ENCODE measurements around the gene NTMT1. TPM values are rescaled to one million over a fixed set of nuclear protein-coding genes. Genes with fewer than 3 reads are reported as not detected.

The NTMT1 gene
- total and polyA plus RNA-seq, 10 of the 15 experiments (the other 5 are each of a cell fraction or from before 2014, with no cell fraction given), result 12.8 to 85.4 (median 39.3) TPM

GRCh38 chr9:129667850-129668249, 41.9 kb downstream of the NTMT1 start:
- ChIA-PET CTCF (no interaction called here), SMC1A (ENCODE audit: uncharacterized antibody, unreplicated experiment) (no interaction called here), POLR2A (no interaction called here), RAD21 (ENCODE audit: unreplicated experiment) (no interaction called here)
- Histone ChIP-seq H3K4me3 (no peak overlapping the region), H3K4me2 (ENCODE audit: control insufficient read depth, insufficient read depth) (no peak overlapping the region), H3K36me3 (ENCODE audit: control insufficient read depth in 2 of 2, insufficient read depth in 2 of 2, low read length in 1 of 2) (no peaks in the 10 kb centered on the region), H2AFZ (ENCODE audit: control insufficient read depth, low read depth, low read length) (no peak overlapping the region), H3K4me1 (ENCODE audit: control insufficient read depth, insufficient read depth, low read length) (no peaks in the 10 kb centered on the region), H3K9ac (ENCODE audit: control insufficient read depth, insufficient read depth, low read length) (no peak overlapping the region), H3K27me3 (replicated peaks in 1 of 2; ENCODE audit: control insufficient read depth in 2 of 2, insufficient read depth in 2 of 2, low read length in 1 of 2) (peaks cover 0 to 2% of the 10 kb centered on the region in 2 experiments; a peak in 1 of 4 replicates), H3K27ac (ENCODE audit: control insufficient read depth, insufficient read depth) (no peak overlapping the region), H3K79me2 (ENCODE audit: control insufficient read depth, insufficient read depth, low read length) (no peaks in the 10 kb centered on the region), H3K9me3 (replicated peaks; ENCODE audit: control insufficient read depth, insufficient read depth, low read length) (no peaks in the 10 kb centered on the region), H4K20me1 (ENCODE audit: control insufficient read depth, insufficient read depth) (no peaks in the 10 kb centered on the region)
- FAIRE-seq (no peak), DNase-seq (ENCODE audit: low read depth, low spot score) (no peak), ATAC-seq (no peak)
- 28% methylated on average over 9 of the region's 9 CpGs for WGBS (ENCODE audit: insufficient coverage, insufficient replicate concordance, low lambda C conversion rate, missing lambda C conversion rate)
- in situ Hi-C loops (cut with MboI) (no loop called here), intact Hi-C loops (cut with micrococcal nuclease; ENCODE audit: unreplicated experiment) (no loop called here)
- BruUV-seq (replicated peaks), result no TSS peak
- TF ChIP-seq CEBPB (IDR thresholded peaks at IDR 0.05; ENCODE audit: borderline replicate concordance in 1 of 2, low read depth in 2 of 2, low read length in 2 of 2) (no peak), WRNIP1 (IDR thresholded peaks at IDR 0.05; ENCODE audit: borderline replicate concordance, low read depth, low read length) (no peak), ZBED1 (IDR thresholded peaks at IDR 0.05; ENCODE audit: borderline replicate concordance) (no peak), HDAC6 (IDR thresholded peaks at IDR 0.05; ENCODE audit: unreplicated experiment) (no peak), ZNF622 (IDR thresholded peaks at IDR 0.05) (no peak), BACH1 (IDR thresholded peaks at IDR 0.05; ENCODE audit: borderline replicate concordance) (no peak), ETV6 (conservative IDR thresholded peaks at IDR 0.05 in 1 of 2, IDR thresholded peaks at IDR 0.05 in 1 of 2; ENCODE audit: borderline replicate concordance in 1 of 2, low read depth in 1 of 2) (no peak), NR2F1 (conservative IDR thresholded peaks at IDR 0.05) (no peak), TCF12 (IDR thresholded peaks at IDR 0.05; ENCODE audit: low read depth, low read length) (no peak), ZNF207 (IDR thresholded peaks at IDR 0.05; ENCODE audit: borderline replicate concordance) (no peak), CBX5 (IDR thresholded peaks at IDR 0.05; ENCODE audit: low read depth) (no peak), IKZF2 (IDR thresholded peaks at IDR 0.05) (no peak), EED (IDR thresholded peaks at IDR 0.05; ENCODE audit: low read depth) (no peak), SMAD5 (IDR thresholded peaks at IDR 0.05; ENCODE audit: low read depth) (no peak), NR2C2 (IDR thresholded peaks at IDR 0.05; ENCODE audit: borderline replicate concordance, control insufficient read depth, insufficient read length, low read depth) (no peak), FOXM1 (IDR thresholded peaks at IDR 0.05; ENCODE audit: low read depth, low read length) (no peak), TARDBP (IDR thresholded peaks at IDR 0.05; ENCODE audit: borderline replicate concordance) (no peak), NFIC (IDR thresholded peaks at IDR 0.05; ENCODE audit: low read depth, low read length) (no peak)

Measured in GM12878 (cell line).